Smooth muscle cell (in vitro differentiated cells): ENCODE data around the gene GABBR1. TPM values are rescaled to one million over a fixed set of nuclear protein-coding genes. Genes with fewer than 3 reads are reported as not detected.
A peak's percentile ranks its signal among the peaks of the same experiment; 100 is the strongest.

Experiments used
- DNase-seq: peaks from one replicate; lab custom pipeline; 2025; ENCODE audit not compliant: unreplicated experiment; lab: John Stamatoyannopoulos, UW
- H2AFZ ChIP-seq: fragments of 200-600 bp; sonication (generic); 2 replicates; pipeline ENCODE4 v1.6.0; 2016; ENCODE audit warnings: antibody characterized with exemption, low read depth, mild to moderate bottlenecking
- H3F3A ChIP-seq: fragments of 200-600 bp; sonication (generic); 2 replicates; pipeline ENCODE4 v1.6.0; 2017; ENCODE audit warnings: antibody characterized with exemption, low read depth
- H3K27ac ChIP-seq: fragments of 200-600 bp; sonication (generic); 2 replicates; pipeline ENCODE4 v1.5.1; 2016; ENCODE audit warnings: low read depth, mild to moderate bottlenecking
- H3K27me3 ChIP-seq: fragments of 200-600 bp; sonication (generic); 2 replicates; pipeline ENCODE4 v1.6.1; 2016; ENCODE audit warnings: low read depth, mild to moderate bottlenecking
- H3K36me3 ChIP-seq: fragments of 200-600 bp; sonication (generic); 2 replicates; pipeline ENCODE4 v1.5.1; 2016; ENCODE audit warnings: low read depth
- H3K4me1 ChIP-seq: fragments of 200-600 bp; sonication (generic); 2 replicates; pipeline ENCODE4 v1.5.1; 2016; ENCODE audit warnings: low read depth
- H3K4me2 ChIP-seq: fragments of 200-600 bp; sonication (generic); 2 replicates; pipeline ENCODE4 v1.6.0; 2016; ENCODE audit warnings: mild to moderate bottlenecking
- H3K4me3 ChIP-seq: fragments of 200-600 bp; sonication (generic); 2 replicates; pipeline ENCODE4 v1.5.1; 2016; ENCODE audit warnings: mild to moderate bottlenecking
- H3K79me2 ChIP-seq: fragments of 200-600 bp; sonication (generic); 2 replicates; pipeline ENCODE4 v1.6.0; 2016; ENCODE audit warnings: low read depth, mild to moderate bottlenecking
- H3K9ac ChIP-seq: fragments of 200-600 bp; sonication (generic); 2 replicates; pipeline ENCODE4 v1.6.0; 2016; ENCODE audit warnings: low read depth
- H3K9me3 ChIP-seq: fragments of 200-600 bp; sonication (generic); replicated peaks from 2 replicates; pipeline ENCODE4 v1.5.1; 2016; ENCODE audit warnings: low read depth
- H4K20me1 ChIP-seq: fragments of 200-600 bp; sonication (generic); 2 replicates; pipeline ENCODE4 v1.6.0; 2016; ENCODE audit warnings: low read depth
- CTCF ChIP-seq: fragments of 200-600 bp; sonication (generic); IDR thresholded peaks from 2 replicates; pipeline ENCODE4 v1.5.1; 2017; ENCODE audit warnings: borderline replicate concordance, mild to moderate bottlenecking, antibody characterized with exemption; ENCODE audit not compliant: insufficient read depth, poor library complexity, severe bottlenecking
- WGBS: methylation state at CpG from one replicate; pipeline ENCODE4 v1.1.7; 2016; ENCODE audit warnings: low lambda C conversion rate; 5-methylcytosine and 5-hydroxymethylcytosine counted together
- polyA plus RNA-seq: library from polyadenylated mRNA; unstranded; fragments of >200 nt; fragmentation: Nextera tagmentation; extraction: Ambion mirVana; gene quantifications from 2 replicates; pipeline ENCODE4 v1.2.1, GENCODE V29; 2016
- total RNA-seq: library from RNA; depleted of rRNA; stranded (reverse); fragments of >200 nt; gene quantifications from 2 replicates; pipeline ENCODE4 v1.2.3, GENCODE V29; 2014

Gene GABBR1
- total and polyA plus RNA-seq, 2 experiments from 2014 or later: 13.2 to 26.0 TPM

GRCh38 chr6:29651413-29652197 lies 18.6 kb upstream of the GABBR1 start:
- no peak overlapping the region for H3K27ac ChIP-seq
- TF ChIP-seq CTCF: peak; percentile 63
- no peaks in the 10 kb centered on the region for H4K20me1 ChIP-seq
- no peaks in the 10 kb centered on the region for H3K36me3 ChIP-seq
- H3K9me3 ChIP-seq: no peaks in the 10 kb centered on the region
- H3F3A ChIP-seq: no peaks in the 10 kb centered on the region
- DNase-seq: no peak
- H3K79me2 ChIP-seq: no peaks in the 10 kb centered on the region
- H3K9ac ChIP-seq: no peak overlapping the region
- 52% methylated on average over 6 of the region's 8 CpGs for WGBS
- peaks cover 5% of the 10 kb centered on the region for H3K4me1 ChIP-seq
- H2AFZ ChIP-seq: no peak overlapping the region
- no peak overlapping the region for H3K4me2 ChIP-seq
- H3K4me3 ChIP-seq: no peak overlapping the region
- H3K27me3 ChIP-seq: peaks cover 4% of the 10 kb centered on the region

- H3K27ac ChIP-seq: peak overlapping the region; percentile 48
- peak; percentile 88 for DNase-seq
- no peaks in the 10 kb centered on the region for H3K9me3 ChIP-seq
- H3K4me2 ChIP-seq: peak overlapping the region; percentile 98
- H3K79me2 ChIP-seq: no peaks in the 10 kb centered on the region
- 10% methylated on average over 33 of the region's 33 CpGs for WGBS
- H3K4me1 ChIP-seq: peaks cover 5% of the 10 kb centered on the region
- H3K9ac ChIP-seq: peak overlapping the region; percentile 77
- peaks cover 2% of the 10 kb centered on the region for H3K27me3 ChIP-seq
- H2AFZ ChIP-seq: peak overlapping the region; percentile 100
- H3K4me3 ChIP-seq: peak overlapping the region; percentile 69
- H3F3A ChIP-seq: no peaks in the 10 kb centered on the region
- TF ChIP-seq CTCF: peak; percentile 89
- H4K20me1 ChIP-seq: no peaks in the 10 kb centered on the region
- H3K36me3 ChIP-seq: no peaks in the 10 kb centered on the region
Measured at GRCh38 chr6:29649701-29650673, 17.0 kb upstream of the GABBR1 start.

GRCh38 chr6:29647927-29648642 lies 15.1 kb upstream of the GABBR1 start:
- H3K4me3 ChIP-seq: no peak overlapping the region
- peak; percentile 49 for TF ChIP-seq CTCF
- H4K20me1 ChIP-seq: no peaks in the 10 kb centered on the region
- H3K4me1 ChIP-seq: peaks cover 5% of the 10 kb centered on the region
- H3K36me3 ChIP-seq: no peaks in the 10 kb centered on the region
- H3K79me2 ChIP-seq: no peaks in the 10 kb centered on the region
- DNase-seq: no peak
- H3K4me2 ChIP-seq: no peak overlapping the region
- no peak overlapping the region for H3K27ac ChIP-seq
- H2AFZ ChIP-seq: peak overlapping the region; percentile 13
- 90% methylated on average over 23 of the region's 23 CpGs for WGBS
- H3K9me3 ChIP-seq: no peaks in the 10 kb centered on the region
- no peaks in the 10 kb centered on the region for H3F3A ChIP-seq
- no peak overlapping the region for H3K9ac ChIP-seq
- H3K27me3 ChIP-seq: no peaks in the 10 kb centered on the region
